CD4-positive, CD25-positive, alpha-beta regulatory T cell (primary cell): ENCODE results near the gene KCNN3. TPM values are rescaled to one million over a fixed set of nuclear protein-coding genes. Genes with fewer than 3 reads are reported as not detected.

ENCODE experiments used
- ATAC-seq, 2 donors: fragments of 150-1000 bp; cut with Tn5 transposase; one replicate each; pipeline ENCODE4 v1.10.0; 2021; ENCODE audit warnings: low read depth in 2 of 2, moderate number of reproducible peaks in 2 of 2, moderate library complexity in 1 of 2
- DNase-seq, 3 donors: peaks; one replicate each; pipeline versions ENCODE4 v3.0.0 to v3.0.0-alpha.2; 2012 to 2022; ENCODE audit warnings: mixed read lengths in 1 of 3
- H3K27ac ChIP-seq: one replicate; pipeline ENCODE4 v1.7.0; 2013; ENCODE audit warnings: mild to moderate bottlenecking, low read length; ENCODE audit not compliant: insufficient read depth, poor library complexity, severe bottlenecking
- H3K27me3 ChIP-seq: one replicate; pipeline ENCODE4 v1.7.0; 2013; ENCODE audit warnings: low read length; ENCODE audit not compliant: control insufficient read depth, insufficient read depth
- H3K36me3 ChIP-seq: one replicate; pipeline ENCODE4 v1.7.0; 2013; ENCODE audit warnings: mild to moderate bottlenecking, low read length, moderate library complexity; ENCODE audit not compliant: control insufficient read depth, insufficient read depth
- H3K4me1 ChIP-seq: 2 replicates; pipeline ENCODE4 v1.7.0; 2013; ENCODE audit warnings: mild to moderate bottlenecking, low read length; ENCODE audit not compliant: insufficient read depth, control insufficient read depth, poor library complexity, severe bottlenecking
- H3K4me3 ChIP-seq: one replicate; pipeline ENCODE4 v1.7.0; 2013; ENCODE audit warnings: low read depth, mild to moderate bottlenecking, low read length, moderate library complexity
- H3K9me3 ChIP-seq, 2 experiments: 1 replicate in 1 of 2; 2 replicates in 1 of 2; pipeline ENCODE4 v1.7.0; 2013; ENCODE audit warnings: low read length in 2 of 2, mild to moderate bottlenecking in 1 of 2, moderate library complexity in 1 of 2; ENCODE audit not compliant: control insufficient read depth in 2 of 2
- H3K27ac Mint-ChIP-seq, 3 donors: one replicate each; pipeline ENCODE4 v1.8.0; 2020 to 2022; ENCODE audit warnings: mild to moderate bottlenecking in 3 of 3, mixed read lengths in 3 of 3, moderate library complexity in 2 of 3
- H3K27me3 Mint-ChIP-seq: one replicate; pipeline ENCODE4 v1.8.0; 2022; ENCODE audit warnings: mild to moderate bottlenecking, mixed read lengths
- H3K36me3 Mint-ChIP-seq: one replicate; pipeline ENCODE4 v1.8.0; 2020; ENCODE audit warnings: mixed read lengths
- H3K4me1 Mint-ChIP-seq, 4 donors: one replicate each; pipeline ENCODE4 v1.8.0; 2020 to 2022; ENCODE audit warnings: mixed read lengths in 4 of 4, mild to moderate bottlenecking in 1 of 4
- H3K4me3 Mint-ChIP-seq, 4 donors: one replicate each; pipeline ENCODE4 v1.8.0; 2020 to 2022; ENCODE audit warnings: mild to moderate bottlenecking in 4 of 4, mixed read lengths in 4 of 4, moderate library complexity in 3 of 4
- H3K9me3 Mint-ChIP-seq, 7 donors: one replicate each; pipeline ENCODE4 v1.8.0; 2020 to 2022; ENCODE audit warnings: mixed read lengths in 7 of 7, mild to moderate bottlenecking in 3 of 7, moderate library complexity in 2 of 7
- polyA plus RNA-seq, 4 donors: library from polyadenylated mRNA; unstranded; fragments of 300-500 nt; fragmentation: Illumina TruSeq; gene quantifications; one replicate each; pipeline ENCODE4 v1.2.3, GENCODE V29; 2021
- total RNA-seq: library from RNA; stranded (reverse); gene quantifications from one replicate; pipeline ENCODE4 v1.2.3, GENCODE V29; 2022

KCNN3 gene
- total and polyA plus RNA-seq, 5 donors from 2014 or later, result 0.30 TPM; not detected in 4

DNA sequence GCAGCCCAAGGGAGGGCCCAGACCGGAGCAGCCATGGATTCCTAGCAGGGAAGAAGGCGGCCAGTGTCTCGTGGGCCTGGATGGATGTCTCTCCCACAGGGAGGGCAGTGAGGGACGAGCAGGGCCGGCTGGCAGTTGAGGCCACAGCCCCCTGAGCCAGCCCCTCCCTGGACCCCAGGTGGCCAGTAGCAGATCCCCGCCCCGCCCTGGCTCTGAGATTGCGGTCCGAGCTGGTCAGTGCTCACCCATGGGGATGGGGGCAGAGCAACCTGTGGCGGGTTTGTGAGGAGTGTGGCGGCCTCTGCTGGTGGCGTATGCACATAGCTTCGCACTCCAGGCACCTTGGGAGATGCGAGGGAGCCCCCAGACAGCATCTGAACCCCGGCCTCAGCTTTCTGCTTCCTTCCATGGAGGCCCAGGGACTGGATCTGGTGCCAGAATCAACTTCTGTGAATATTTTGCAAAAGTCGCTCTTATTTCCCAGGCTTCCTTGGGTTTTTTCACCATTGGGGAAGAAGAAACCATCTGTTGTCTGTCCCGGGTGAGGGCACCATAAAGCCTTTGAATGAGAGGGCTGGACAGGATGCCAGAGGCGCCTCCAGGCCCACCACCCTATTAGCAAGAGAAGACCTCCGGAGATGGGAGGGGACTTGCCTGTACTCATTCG lies 8.4 kb upstream of the KCNN3 start:
- Histone ChIP-seq H3K27ac (no peak overlapping the region), H3K4me1 (no peaks in the 10 kb centered on the region), H3K36me3 (no peaks in the 10 kb centered on the region), H3K27me3 (no peaks in the 10 kb centered on the region), H3K4me3 (no peak overlapping the region), H3K9me3 (no peaks in the 10 kb centered on the region)
- DNase-seq, result peak; percentile 42 to 65 (median 62)
- Mint-ChIP-seq H3K36me3 (no peaks in the 10 kb centered on the region), H3K27me3 (peaks cover 20% of the 10 kb centered on the region), H3K9me3 (no peaks in the 10 kb centered on the region), H3K4me1 (no peaks in the 10 kb centered on the region), H3K4me3 (no peak overlapping the region), H3K27ac (no peak overlapping the region)
- peak; percentile 74 to 79 for ATAC-seq

DNA sequence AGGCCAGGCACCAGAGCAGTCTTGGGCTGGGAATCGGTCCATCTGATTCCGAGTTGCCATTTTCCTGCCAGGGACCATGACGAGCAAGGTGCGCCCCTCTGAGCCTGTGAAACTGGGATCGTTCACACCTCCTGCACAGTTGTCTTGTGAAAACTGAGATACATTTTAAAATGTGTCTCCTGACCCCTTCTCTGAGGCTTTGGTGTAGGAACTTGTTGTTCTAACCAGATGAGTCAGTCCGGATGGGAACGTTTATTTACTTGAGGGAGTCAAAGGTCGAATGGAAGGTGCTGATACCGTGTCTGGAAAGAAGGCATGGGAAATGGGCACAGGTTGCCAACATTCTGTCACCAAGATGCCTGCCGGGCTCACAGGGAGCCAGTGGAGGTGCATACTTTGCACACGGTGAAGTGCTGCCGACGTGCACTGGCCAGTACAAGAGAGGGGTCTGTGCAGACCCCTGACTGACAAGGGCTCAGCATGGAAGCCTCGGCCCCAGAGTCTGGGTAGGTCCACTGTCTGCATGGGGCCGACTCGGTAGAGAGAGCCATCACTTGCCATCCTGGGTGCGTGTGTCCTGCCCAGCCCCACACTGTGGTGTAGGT lies 7.4 kb upstream of the KCNN3 start:
- H3K27me3 Mint-ChIP-seq, result peaks cover 20% of the 10 kb centered on the region
- H3K36me3 Mint-ChIP-seq, result no peaks in the 10 kb centered on the region
- no peak for ATAC-seq
- H3K9me3 Mint-ChIP-seq, result no peaks in the 10 kb centered on the region
- Histone ChIP-seq H3K27ac (no peak overlapping the region), H3K4me1 (no peaks in the 10 kb centered on the region), H3K4me3 (no peak overlapping the region), H3K27me3 (no peaks in the 10 kb centered on the region), H3K9me3 (no peaks in the 10 kb centered on the region), H3K36me3 (no peaks in the 10 kb centered on the region)
- H3K4me1 Mint-ChIP-seq, result no peaks in the 10 kb centered on the region
- H3K27ac Mint-ChIP-seq, result no peak overlapping the region
- DNase-seq, result no peak
- H3K4me3 Mint-ChIP-seq, result no peak overlapping the region

DNA sequence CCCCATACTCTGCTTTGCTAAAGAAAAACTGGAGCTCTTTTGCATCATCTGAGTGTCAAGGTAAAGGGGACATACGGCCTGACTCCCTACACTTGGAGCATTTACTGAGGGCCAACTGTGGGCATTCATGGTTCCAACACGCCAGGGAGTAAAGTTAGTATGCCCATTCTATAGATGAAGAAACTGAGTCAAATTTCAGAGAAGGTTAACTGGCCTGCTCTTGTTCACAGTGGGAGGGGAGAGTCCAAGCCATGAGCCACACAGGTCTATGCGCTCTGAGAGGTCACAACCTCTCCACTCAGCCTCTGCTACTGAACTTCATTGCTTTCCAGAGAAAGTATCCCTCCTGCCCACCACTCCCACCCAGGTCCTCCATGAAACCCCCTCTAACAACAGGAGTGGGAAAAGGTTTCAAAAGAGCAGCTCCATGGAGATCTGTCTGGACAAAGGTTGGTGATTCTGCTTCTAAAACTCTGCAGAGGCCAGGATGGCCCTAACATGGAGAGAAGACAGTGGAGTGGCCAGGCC lies 6.8 kb upstream of the KCNN3 start:
- H3K9me3 Mint-ChIP-seq, result no peaks in the 10 kb centered on the region
- no peaks in the 10 kb centered on the region for H3K4me1 ChIP-seq
- no peak overlapping the region for H3K27ac ChIP-seq
- H3K9me3 ChIP-seq, result no peaks in the 10 kb centered on the region
- no peak overlapping the region for H3K27ac Mint-ChIP-seq
- DNase-seq (no peak), ATAC-seq (no peak)
- no peak overlapping the region for H3K4me3 ChIP-seq
- no peak overlapping the region for H3K4me3 Mint-ChIP-seq
- H3K4me1 Mint-ChIP-seq, result no peaks in the 10 kb centered on the region
- H3K36me3 Mint-ChIP-seq, result no peaks in the 10 kb centered on the region
- H3K27me3 ChIP-seq, result no peaks in the 10 kb centered on the region
- peaks cover 22% of the 10 kb centered on the region for H3K27me3 Mint-ChIP-seq
- H3K36me3 ChIP-seq, result no peaks in the 10 kb centered on the region

DNA sequence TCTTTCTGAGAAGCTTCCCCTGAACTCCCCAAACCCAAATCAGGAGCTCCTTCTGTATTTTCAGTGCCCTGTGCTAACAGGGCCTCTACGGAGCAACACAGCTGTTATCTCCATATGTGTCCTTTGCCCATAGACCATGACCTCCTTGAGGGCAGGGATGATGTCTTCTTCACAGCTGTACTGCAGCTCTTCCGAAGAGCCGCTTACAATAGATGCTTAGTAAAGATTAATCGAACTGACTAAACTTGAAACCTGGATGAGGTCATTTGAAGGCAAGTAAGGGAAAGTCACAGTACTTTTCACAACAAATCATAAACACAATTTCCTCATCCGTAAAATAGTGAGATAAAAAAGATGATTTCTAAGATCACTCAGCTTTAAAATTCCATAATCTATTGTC lies 4.4 kb upstream of the KCNN3 start:
- H3K36me3 ChIP-seq, result no peaks in the 10 kb centered on the region
- Mint-ChIP-seq H3K27me3 (peaks cover 38% of the 10 kb centered on the region), H3K36me3 (peaks cover 4% of the 10 kb centered on the region), H3K4me3 (no peak overlapping the region), H3K27ac (no peak overlapping the region), H3K4me1 (peaks cover 0 to 13% (median 4%) of the 10 kb centered on the region in 4 donors), H3K9me3 (no peaks in the 10 kb centered on the region)
- no peak for ATAC-seq
- H3K27me3 ChIP-seq, result peaks cover 2% of the 10 kb centered on the region
- H3K27ac ChIP-seq, result no peak overlapping the region
- no peaks in the 10 kb centered on the region for H3K9me3 ChIP-seq
- DNase-seq, result no peak
- no peak overlapping the region for H3K4me3 ChIP-seq
- peaks cover 11% of the 10 kb centered on the region for H3K4me1 ChIP-seq

DNA sequence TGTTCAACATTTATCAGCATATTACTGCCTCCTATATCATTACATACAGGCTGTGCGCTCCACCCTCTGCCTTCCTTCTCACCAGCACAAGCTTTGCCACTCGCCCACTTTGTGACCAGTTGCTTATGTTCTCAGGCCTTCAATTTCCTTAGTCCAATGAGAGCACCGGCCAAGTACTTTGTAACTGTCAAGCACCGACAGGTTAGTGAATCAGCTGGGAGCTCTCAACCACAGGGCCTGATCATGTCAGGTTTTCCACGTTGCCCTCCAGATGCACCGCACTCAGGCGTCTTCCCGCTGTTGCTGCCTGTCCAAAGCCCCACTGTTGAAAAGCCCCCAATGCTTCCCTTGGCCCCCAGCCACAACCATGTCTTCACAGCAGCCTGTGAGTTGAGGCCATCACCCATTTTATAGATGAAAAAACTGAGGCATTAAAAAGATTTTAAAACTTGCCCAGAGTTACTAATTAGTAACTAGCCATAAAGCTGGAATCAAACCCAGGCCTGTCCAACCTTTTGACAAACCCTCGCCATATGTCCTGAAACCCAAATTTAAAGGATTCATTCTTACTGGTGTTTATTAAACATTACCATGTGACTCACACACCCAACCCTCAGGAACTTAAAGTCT lies 3.4 kb upstream of the KCNN3 start:
- Mint-ChIP-seq H3K9me3 (no peaks in the 10 kb centered on the region), H3K4me1 (peaks cover 0 to 19% (median 5%) of the 10 kb centered on the region in 4 donors), H3K27ac (no peak overlapping the region), H3K4me3 (no peak overlapping the region), H3K27me3 (peaks cover 48% of the 10 kb centered on the region), H3K36me3 (peaks cover 4% of the 10 kb centered on the region)
- Histone ChIP-seq H3K4me1 (peaks cover 11% of the 10 kb centered on the region), H3K36me3 (no peaks in the 10 kb centered on the region), H3K27me3 (peaks cover 4% of the 10 kb centered on the region), H3K27ac (no peak overlapping the region), H3K9me3 (no peaks in the 10 kb centered on the region), H3K4me3 (no peak overlapping the region)
- DNase-seq, result no peak
- ATAC-seq, result no peak

DNA sequence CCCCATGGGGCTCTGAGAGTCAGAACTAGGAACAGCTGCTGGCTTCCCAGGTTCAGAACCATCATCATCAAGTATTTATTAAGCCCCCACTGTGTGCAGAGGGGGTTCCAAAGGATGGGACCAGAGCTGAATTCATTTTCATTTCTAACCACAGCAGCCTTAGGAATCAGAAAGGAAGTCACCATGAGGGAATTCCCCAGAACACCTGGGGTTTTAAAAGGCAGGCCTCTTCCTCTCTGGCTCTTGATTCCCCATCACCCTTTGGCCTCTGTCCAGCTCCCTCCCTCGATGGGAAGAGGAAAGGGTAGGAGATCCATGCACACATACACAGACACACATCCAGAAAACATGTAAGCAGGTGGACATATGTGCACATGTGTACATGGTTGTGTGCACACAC lies 1.3 kb upstream of the KCNN3 start:
- Histone ChIP-seq H3K9me3 (no peaks in the 10 kb centered on the region), H3K4me1 (peaks cover 11% of the 10 kb centered on the region), H3K36me3 (no peaks in the 10 kb centered on the region), H3K27me3 (peaks cover 5% of the 10 kb centered on the region), H3K27ac (no peak overlapping the region), H3K4me3 (no peak overlapping the region)
- DNase-seq, result no peak
- no peak overlapping the region for H3K4me3 Mint-ChIP-seq
- no peaks in the 10 kb centered on the region for H3K9me3 Mint-ChIP-seq
- ATAC-seq, result no peak
- peaks cover 53% of the 10 kb centered on the region for H3K27me3 Mint-ChIP-seq
- peaks cover 4% of the 10 kb centered on the region for H3K36me3 Mint-ChIP-seq
- peaks cover 0 to 19% (median 6%) of the 10 kb centered on the region in 4 donors for H3K4me1 Mint-ChIP-seq
- no peak overlapping the region for H3K27ac Mint-ChIP-seq

DNA sequence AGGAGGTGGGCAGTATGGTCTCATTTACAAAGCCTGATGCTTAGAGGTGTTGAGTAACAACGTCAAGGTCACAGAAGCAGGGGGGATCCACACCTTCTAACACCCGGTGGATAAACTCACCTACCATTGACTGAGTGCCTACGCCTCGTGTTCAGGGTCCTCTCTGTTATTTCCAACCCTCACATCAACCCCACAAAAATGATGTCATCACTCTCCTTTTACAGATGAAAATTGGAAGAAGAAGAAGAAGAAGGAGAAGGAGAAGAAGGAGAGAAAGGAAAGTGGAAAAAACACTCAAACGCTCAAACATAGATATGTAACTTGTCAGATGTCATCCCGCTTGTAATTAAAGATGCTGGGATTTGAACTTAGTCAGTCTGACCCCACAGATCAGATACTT lies 653 bp upstream of the KCNN3 start:
- Histone ChIP-seq H3K27ac (no peak overlapping the region), H3K9me3 (no peaks in the 10 kb centered on the region), H3K4me1 (peaks cover 11% of the 10 kb centered on the region), H3K27me3 (peaks cover 5% of the 10 kb centered on the region), H3K4me3 (no peak overlapping the region), H3K36me3 (no peaks in the 10 kb centered on the region)
- H3K27me3 Mint-ChIP-seq, result peaks cover 49% of the 10 kb centered on the region
- H3K9me3 Mint-ChIP-seq, result no peaks in the 10 kb centered on the region
- ATAC-seq, result no peak
- peaks cover 4% of the 10 kb centered on the region for H3K36me3 Mint-ChIP-seq
- H3K4me1 Mint-ChIP-seq, result peaks cover 0 to 19% (median 6%) of the 10 kb centered on the region in 4 donors
- no peak for DNase-seq
- H3K27ac Mint-ChIP-seq, result no peak overlapping the region
- H3K4me3 Mint-ChIP-seq, result no peak overlapping the region
